Body of pancreas (tissue), 4 donors: ENCODE data around the gene B3GALNT1.

Experiments used
- POLR2A ChIP-seq, 3 donors: fragments of 450-650 bp; IDR thresholded peaks; one replicate each; pipeline ENCODE4 v1.6.1; 2016; ENCODE audit warnings: antibody characterized with exemption in 3 of 3, mild to moderate bottlenecking in 2 of 3
- TF ChIP-seq, protein P1 (sequence below), 7 experiments: fragments of 450-650 bp in 4 of 7; fragments of 200-600 bp in 3 of 7; sonication (generic) in 3 of 7; IDR thresholded peaks; one replicate each; pipeline ENCODE4 v1.5.1; 2016 to 2019; ENCODE audit warnings: antibody characterized with exemption in 7 of 7

DNA sequence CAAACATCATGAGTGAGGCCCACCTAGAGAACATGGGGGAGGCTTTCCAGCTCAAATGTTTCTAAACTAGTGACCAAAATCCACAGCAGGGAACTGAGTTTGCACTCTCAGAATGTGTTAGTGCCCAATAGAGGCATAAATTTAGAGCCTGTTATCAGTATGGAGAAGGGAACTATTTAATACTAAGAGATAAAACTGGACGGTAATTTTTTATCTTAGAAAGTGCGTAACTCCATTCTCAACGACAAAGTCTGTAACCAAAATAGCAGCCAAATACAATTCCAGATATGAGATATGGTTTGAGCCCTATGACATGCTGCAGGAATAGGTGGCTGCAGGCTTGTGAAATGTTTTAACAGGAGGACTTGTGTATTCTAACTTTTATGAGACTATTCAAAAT lies 3.5 kb downstream of the B3GALNT1 start:
- TF ChIP-seq, protein P1, sequence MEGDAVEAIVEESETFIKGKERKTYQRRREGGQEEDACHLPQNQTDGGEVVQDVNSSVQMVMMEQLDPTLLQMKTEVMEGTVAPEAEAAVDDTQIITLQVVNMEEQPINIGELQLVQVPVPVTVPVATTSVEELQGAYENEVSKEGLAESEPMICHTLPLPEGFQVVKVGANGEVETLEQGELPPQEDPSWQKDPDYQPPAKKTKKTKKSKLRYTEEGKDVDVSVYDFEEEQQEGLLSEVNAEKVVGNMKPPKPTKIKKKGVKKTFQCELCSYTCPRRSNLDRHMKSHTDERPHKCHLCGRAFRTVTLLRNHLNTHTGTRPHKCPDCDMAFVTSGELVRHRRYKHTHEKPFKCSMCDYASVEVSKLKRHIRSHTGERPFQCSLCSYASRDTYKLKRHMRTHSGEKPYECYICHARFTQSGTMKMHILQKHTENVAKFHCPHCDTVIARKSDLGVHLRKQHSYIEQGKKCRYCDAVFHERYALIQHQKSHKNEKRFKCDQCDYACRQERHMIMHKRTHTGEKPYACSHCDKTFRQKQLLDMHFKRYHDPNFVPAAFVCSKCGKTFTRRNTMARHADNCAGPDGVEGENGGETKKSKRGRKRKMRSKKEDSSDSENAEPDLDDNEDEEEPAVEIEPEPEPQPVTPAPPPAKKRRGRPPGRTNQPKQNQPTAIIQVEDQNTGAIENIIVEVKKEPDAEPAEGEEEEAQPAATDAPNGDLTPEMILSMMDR (IDR thresholded peaks at IDR 0.05): no peak
- TF ChIP-seq POLR2A (IDR thresholded peaks at IDR 0.05): no peak
